Activated CD4-positive, alpha-beta T cell treated with anti-CD3 and anti-CD28 coated beads, Interleukin-2, amount 50 U/mL, for 1 hour (primary cell): ENCODE measurements around the gene FCSK.
"Not testable (repeated sequence)": the region's sequence is repeated elsewhere in the genome, so short reads cannot be mapped to it uniquely, and the experiment has no call there.

Experiments used
- DNase-seq: peaks from one replicate; pipeline ENCODE4 v3.0.0-alpha.2; 2020

The FCSK gene

GRCh38 chr16:70432356-70432722 is 22.1 kb upstream of the FCSK start:
- DNase-seq = no peak

- no peak for DNase-seq
Observed at GRCh38 chr16:70432723-70433457, 21.5 kb upstream of the FCSK start.

GRCh38 chr16:70433458-70434103 is 20.8 kb upstream of the FCSK start:
- DNase-seq = no peak

- DNase-seq = no peak
Observed at GRCh38 chr16:70434484-70435260, 19.7 kb upstream of the FCSK start.

GRCh38 chr16:70437017-70437581 is 17.3 kb upstream of the FCSK start:
- DNase-seq = no peak

GRCh38 chr16:70437582-70438557 is 16.5 kb upstream of the FCSK start:
- no peak for DNase-seq

GRCh38 chr16:70438585-70438968 is 15.8 kb upstream of the FCSK start:
- DNase-seq = no peak

GRCh38 chr16:70438969-70439862 is 15.2 kb upstream of the FCSK start, which contains the start of gene ST3GAL2:
Gene ST3GAL2 (minus strand): TSS chr16:70439100. CDS start chr16:70398530, 40,570 bp downstream.
- DNase-seq = peak; percentile 92

- no peak for DNase-seq
Observed at GRCh38 chr16:70440009-70440692, 14.2 kb upstream of the FCSK start.

- no peak for DNase-seq
Observed at GRCh38 chr16:70441406-70441990, 12.9 kb upstream of the FCSK start.

- no peak for DNase-seq
Observed at GRCh38 chr16:70442344-70442743, 12.1 kb upstream of the FCSK start.

GRCh38 chr16:70444249-70445063 is 9.9 kb upstream of the FCSK start:
- no peak for DNase-seq

GRCh38 chr16:70448075-70448474 is 6.3 kb upstream of the FCSK start:
- DNase-seq = no peak

GRCh38 chr16:70450142-70451003 is 4.0 kb upstream of the FCSK start:
- DNase-seq = not testable (repeated sequence)

- DNase-seq = not testable (repeated sequence)
Observed at GRCh38 chr16:70451004-70451340, 3.4 kb upstream of the FCSK start.

GRCh38 chr16:70453117-70453891 is 1.1 kb upstream of the FCSK start:
- DNase-seq = no peak

GRCh38 chr16:70453892-70454221 is 538 bp upstream of the FCSK start:
- DNase-seq = no peak

- no peak for DNase-seq
Observed at GRCh38 chr16:70455910-70456309, 1.5 kb downstream of the FCSK start.
